ENCODE data around the gene BRCA2.
"Not testable (repeated sequence)": the region's sequence is repeated elsewhere in the genome, so short reads cannot be mapped to it uniquely, and the experiment has no call there.

BRCA2 gene

GRCh38 chr13:32317716-32318465, 2.6 kb downstream of the BRCA2 start:
- TF ChIP-seq POLR2A (IDR thresholded peaks at IDR 0.05; ENCODE audit: low read depth, low read length) = no peak
- FAIRE-seq (no peak), DNase-seq (ENCODE audit: insufficient read length, low spot score) (no peak)

- DNase-seq (ENCODE audit: insufficient read length, low spot score) (no peak), FAIRE-seq (no peak)
- no peak for TF ChIP-seq POLR2A (IDR thresholded peaks at IDR 0.05; ENCODE audit: low read depth, low read length)
These were observed 5.2 kb downstream of the BRCA2 start for GRCh38 chr13:32320528-32320927.

- FAIRE-seq = no peak
- DNase-seq (ENCODE audit: insufficient read length, low spot score) = peak; percentile 14
- TF ChIP-seq POLR2A (IDR thresholded peaks at IDR 0.05; ENCODE audit: low read depth, low read length) = no peak
These were observed 8.6 kb downstream of the BRCA2 start for GRCh38 chr13:32323912-32324311.

- FAIRE-seq (no peak), DNase-seq (ENCODE audit: insufficient read length, low spot score) (no peak)
- TF ChIP-seq POLR2A (IDR thresholded peaks at IDR 0.05; ENCODE audit: low read depth, low read length) = no peak
These were observed 15.1 kb downstream of the BRCA2 start for GRCh38 chr13:32330441-32330840.

GRCh38 chr13:32334671-32335070, 19.4 kb downstream of the BRCA2 start:
- no peak for TF ChIP-seq POLR2A (IDR thresholded peaks at IDR 0.05; ENCODE audit: low read depth, low read length)
- DNase-seq (ENCODE audit: insufficient read length, low spot score) = no peak
- FAIRE-seq = no peak

- DNase-seq (ENCODE audit: insufficient read length, low spot score) (no peak), FAIRE-seq (no peak)
These were observed 25.6 kb downstream of the BRCA2 start for GRCh38 chr13:32340914-32341313.

GRCh38 chr13:32347651-32348050, 32.3 kb downstream of the BRCA2 start:
- DNase-seq (ENCODE audit: insufficient read length, low spot score) = no peak
- TF ChIP-seq POLR2A (IDR thresholded peaks at IDR 0.05; ENCODE audit: low read depth, low read length) = no peak
- FAIRE-seq = no peak

More at GRCh38 chr13:32340914-32341313, 25.6 kb downstream of the BRCA2 start:
- TF ChIP-seq POLR2A (IDR thresholded peaks at IDR 0.05; ENCODE audit: low read depth, low read length) = no peak

- FAIRE-seq; DNase-seq (ENCODE audit: insufficient read length, low spot score): not testable (repeated sequence)
These were observed 35.6 kb downstream of the BRCA2 start for GRCh38 chr13:32350839-32351441.

GRCh38 chr13:32354040-32354439, 38.7 kb downstream of the BRCA2 start:
- no peak for TF ChIP-seq POLR2A (IDR thresholded peaks at IDR 0.05; ENCODE audit: low read depth, low read length)
- DNase-seq (ENCODE audit: insufficient read length, low spot score) (no peak), FAIRE-seq (no peak)

GRCh38 chr13:32355935-32356334, 40.6 kb downstream of the BRCA2 start:
- not testable (repeated sequence) for FAIRE-seq; DNase-seq (ENCODE audit: insufficient read length, low spot score)

GRCh38 chr13:32362574-32362973, 47.3 kb downstream of the BRCA2 start:
- no peak for DNase-seq (ENCODE audit: insufficient read length, low spot score)

GRCh38 chr13:32370805-32371204, 55.5 kb downstream of the BRCA2 start:
- no peak for TF ChIP-seq POLR2A (IDR thresholded peaks at IDR 0.05; ENCODE audit: low read depth, low read length)
- FAIRE-seq (no peak), DNase-seq (ENCODE audit: insufficient read length, low spot score) (no peak)

More at GRCh38 chr13:32362574-32362973, 47.3 kb downstream of the BRCA2 start:
- FAIRE-seq = no peak
- no peak for TF ChIP-seq POLR2A (IDR thresholded peaks at IDR 0.05; ENCODE audit: low read depth, low read length)

GRCh38 chr13:32376642-32377415, 61.5 kb downstream of the BRCA2 start:
- FAIRE-seq (no peak), DNase-seq (ENCODE audit: insufficient read length, low spot score) (no peak)
- TF ChIP-seq POLR2A (IDR thresholded peaks at IDR 0.05; ENCODE audit: low read depth, low read length) = no peak

GRCh38 chr13:32378012-32378411, 62.7 kb downstream of the BRCA2 start:
- DNase-seq (ENCODE audit: insufficient read length, low spot score) = no peak
- no peak for FAIRE-seq
- TF ChIP-seq POLR2A (IDR thresholded peaks at IDR 0.05; ENCODE audit: low read depth, low read length) = no peak

Data from H54 (cell line).